DLD1 (cell line): ENCODE results near the gene ATP2B3.

Experiments
- in situ Hi-C: cut with HindIII; loops from 2 replicates; pipeline ENCODE4 v1.10.0; 2017; ENCODE audit warnings: low sequenced_read_pairs

Gene ATP2B3

DNA sequence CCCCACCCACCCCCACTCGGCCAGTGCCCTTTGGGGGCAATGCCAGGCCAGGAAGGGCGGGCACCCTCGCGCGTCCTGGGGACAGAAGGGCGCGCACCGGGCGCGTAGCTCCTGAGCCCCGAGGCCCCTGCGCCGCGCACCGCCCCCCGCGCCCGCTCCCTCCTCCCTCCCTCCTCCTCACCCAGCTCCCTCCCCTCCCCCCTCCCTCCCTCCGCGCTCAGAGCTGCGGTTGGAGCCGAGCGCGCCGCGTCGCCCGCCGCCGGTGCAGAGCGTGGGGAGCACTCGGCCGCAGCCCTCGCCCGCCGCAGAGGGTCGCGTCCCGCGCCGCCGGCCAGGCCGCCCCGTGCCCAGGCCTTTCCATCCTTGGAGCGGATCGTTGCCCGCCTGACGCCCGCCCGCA is at the start of gene ATP2B3:
ATP2B3 (plus strand) TSS at position 220 of the 400 bp plus-strand sequence. CDS start 18,606 bp downstream, outside the sequence.
- in situ Hi-C loops: no loop called here

DNA sequence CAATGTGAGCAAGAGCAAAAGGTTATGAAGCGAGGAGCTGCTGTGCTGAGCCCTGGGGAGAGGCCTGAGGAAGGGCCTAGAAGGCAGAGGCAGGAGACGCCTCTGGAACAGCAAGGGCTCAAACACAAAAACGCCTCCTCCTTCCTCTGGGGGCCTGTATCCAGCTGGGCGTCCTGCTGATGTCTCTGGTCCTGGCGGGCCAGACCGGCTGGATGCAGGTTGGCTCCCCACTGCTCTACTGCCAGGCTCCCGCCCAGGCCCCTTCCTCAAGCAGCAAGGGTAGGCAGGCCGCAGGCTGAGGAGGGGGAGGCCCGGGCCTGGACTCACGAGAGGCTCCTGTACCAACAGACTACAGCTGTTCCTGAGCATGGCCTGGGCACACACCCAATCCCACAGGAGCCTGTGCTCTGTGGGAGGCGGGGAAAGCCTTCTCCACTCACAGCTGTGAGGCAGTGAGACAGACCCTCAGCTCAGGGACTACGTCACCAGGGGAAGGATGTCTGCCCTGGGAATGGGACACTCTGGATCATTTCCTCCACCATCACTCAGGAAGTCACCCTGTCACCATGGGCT is 49.3 kb upstream of the ATP2B3 start:
- in situ Hi-C loops: no loop called here

DNA sequence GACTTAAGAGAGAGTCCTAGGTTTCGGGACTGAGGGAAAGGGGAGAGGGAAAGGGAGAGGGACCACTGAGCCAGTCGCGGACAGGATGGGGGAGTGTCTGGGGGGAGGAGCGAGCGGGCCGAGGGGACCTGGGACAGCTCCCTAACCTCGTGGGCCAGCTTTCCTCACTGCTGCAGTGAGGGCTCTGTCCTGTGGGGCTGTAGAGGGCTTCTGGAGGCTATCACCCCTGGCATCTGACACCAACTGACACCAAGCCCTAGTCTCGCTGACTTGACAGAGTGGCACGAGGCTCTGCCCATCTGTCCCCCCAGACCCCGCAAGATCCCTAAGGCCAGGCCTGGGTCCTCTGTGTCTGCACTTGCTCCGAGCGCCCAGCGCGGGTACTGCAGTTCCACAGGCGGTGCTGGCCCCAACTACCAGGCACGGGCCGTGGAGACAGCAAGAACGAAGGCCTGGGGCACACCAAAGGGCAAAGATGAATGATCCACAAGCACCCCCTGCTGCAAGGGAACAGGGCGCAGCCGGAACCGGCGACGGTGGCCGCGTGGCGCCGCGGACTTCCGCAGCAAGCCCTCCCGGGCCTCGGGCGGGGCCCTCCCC is 47.5 kb upstream of the ATP2B3 start:
- in situ Hi-C loops: no loop called here

DNA sequence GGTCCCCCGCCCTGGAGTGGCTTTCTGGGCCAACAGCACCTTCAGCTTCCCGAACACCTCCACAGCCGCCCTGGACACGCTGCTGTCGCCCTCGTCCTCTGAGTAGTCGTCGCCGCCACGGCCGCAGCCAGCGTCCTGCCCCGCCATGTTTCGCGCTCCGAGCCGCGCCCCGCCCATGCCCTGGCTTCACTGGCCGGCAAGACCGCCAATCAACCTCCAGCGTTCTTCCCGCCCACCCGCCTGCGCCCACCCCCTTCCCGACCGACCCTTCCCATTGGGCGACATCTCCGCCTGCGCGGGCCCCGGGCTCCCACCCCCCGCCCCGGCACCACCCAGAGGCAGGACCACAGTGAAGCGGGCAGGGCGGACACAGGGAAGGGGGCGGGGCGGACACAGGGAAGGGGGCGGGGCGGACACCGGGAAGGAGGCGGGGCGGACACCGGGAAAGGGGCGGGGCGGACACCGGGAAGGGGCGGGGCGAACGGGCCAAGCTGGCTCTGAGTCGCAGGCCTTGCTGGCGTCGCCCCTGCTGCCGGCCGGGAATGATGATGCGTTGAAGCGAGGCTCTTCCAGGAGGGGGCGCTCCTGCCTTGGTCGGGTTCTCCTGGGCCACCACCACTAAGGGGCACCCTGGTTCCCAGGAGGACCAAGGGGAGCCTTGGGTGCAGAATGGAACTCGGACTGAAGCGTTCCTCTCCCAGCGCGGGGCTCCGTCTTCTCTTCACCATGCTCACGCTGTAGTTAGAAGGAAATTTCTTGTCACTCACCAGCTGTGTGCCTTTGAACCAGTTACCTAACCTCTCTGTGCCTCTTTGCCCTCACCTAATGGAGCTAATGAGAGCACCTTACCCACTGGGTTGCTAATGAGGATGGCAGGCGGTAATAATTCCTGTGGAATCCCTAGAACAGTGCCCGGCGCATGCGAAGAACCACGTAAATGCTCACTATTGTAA is 46.8 kb upstream of the ATP2B3 start, which contains the start of gene HAUS7:
HAUS7 (minus strand) TSS at position 166 of the 953 bp plus-strand sequence; CDS start at position 147, 19 bp downstream.
- in situ Hi-C loops: no loop called here

DNA sequence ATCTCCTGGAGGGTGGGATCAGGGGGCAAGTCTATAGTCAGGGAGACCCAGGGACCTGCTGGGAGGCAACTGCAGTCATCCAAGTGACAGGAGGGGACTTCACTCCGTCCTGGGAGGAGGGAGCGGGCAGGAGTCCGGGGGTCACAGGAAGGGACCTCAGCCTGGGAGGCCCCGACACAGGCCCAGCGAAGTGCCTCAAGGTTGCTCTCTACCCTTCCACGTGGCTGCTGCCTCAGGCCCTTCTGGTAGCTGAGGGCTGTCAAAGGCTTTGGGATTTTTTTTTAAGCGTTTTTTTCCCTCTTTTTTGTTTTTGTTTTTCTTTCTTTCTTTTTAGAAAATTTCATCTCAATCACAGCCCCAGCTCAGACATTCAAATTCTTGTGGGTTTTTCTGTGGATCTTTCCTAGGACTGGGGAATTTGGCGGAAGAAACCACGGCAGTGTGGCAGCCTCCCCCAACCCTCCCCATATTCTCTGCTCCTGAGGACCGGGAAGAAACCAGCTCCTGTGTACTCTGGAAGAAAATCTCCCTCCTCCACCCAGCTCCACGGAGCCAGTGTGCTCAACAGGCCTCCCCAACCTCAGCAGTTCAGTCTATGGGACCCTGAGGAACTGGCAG is 45.7 kb upstream of the ATP2B3 start:
- in situ Hi-C loops: no loop called here

DNA sequence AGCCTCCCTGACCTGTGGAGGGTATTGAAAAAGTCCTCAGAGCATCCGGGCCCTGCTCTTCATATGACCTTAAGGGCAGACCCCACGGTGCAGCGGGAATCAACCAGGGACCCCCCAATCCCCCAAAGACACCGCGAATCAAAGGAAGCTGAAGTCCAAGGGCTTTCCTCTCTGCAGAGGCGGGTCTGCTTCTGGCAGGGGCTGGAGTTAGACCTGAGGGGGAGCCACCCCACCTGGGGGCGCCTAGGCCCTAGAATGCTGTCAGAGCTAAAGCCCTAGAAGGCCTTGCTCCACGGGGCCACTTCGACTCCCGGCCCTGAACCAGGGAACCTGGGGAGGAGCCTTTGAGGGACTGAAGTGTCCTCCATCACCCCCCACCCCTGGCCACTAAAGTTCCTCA is 44.3 kb upstream of the ATP2B3 start:
- in situ Hi-C loops: no loop called here

DNA sequence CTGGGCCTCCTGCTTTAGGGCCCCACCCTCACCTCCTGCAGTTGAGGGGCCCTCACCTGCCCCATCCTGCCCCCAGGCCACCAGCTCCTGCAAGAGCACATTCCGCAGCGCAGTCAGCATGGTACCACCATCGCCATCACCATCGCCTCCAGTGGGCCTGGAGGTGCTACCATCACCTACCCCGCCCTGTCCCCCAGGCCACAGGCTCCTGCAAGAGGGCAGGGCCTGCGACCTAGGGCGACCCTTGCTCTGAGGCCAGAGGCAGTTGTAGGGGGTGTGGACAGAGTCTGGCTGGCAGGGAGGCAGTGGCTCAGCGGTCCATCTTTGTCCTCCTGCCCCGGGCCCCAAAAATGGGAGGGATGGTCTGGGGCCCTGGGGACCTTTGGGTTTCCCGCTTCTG is 43.2 kb upstream of the ATP2B3 start:
- in situ Hi-C loops: no loop called here

DNA sequence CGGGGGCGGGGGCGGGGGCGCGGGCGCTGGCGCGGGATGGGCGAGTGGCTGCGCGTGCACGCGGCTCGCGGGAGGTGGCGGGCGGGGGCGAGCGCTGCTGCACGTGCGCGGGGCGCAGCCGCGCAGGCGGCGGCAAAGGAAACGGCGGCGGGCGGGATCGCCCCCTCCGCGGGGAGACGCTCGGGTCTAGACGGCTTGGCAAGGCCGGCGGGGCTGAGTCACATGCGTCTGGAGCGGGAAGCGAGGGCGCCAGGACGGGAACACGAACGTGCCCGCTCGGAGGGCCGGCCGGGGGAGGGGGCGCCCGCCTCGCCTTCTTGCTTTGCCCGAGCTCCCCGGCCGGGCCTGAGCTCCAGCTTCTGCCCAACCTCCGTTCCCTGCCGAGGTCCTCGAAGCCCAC is 42.7 kb upstream of the ATP2B3 start:
- in situ Hi-C loops: no loop called here

DNA sequence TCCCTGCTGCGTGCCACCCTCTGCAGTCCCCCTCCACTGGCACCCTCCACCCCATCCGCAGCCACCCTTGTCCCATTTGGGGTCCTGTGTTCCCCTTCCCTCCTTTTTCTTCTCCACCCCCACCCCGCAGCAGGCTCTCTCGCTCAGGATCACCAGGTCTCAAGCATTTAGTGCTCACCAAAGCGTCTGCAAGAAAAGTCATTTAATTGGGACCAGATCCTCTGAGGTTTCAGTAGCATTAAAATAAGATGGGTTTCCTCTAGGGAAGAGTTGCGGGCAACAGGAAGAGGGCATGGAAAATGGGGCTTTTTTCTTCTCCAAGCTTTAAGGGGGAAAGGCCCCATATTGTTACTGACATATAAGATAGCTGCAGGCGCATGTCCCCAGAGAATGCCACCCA is 42.2 kb upstream of the ATP2B3 start:
- in situ Hi-C loops: no loop called here

DNA sequence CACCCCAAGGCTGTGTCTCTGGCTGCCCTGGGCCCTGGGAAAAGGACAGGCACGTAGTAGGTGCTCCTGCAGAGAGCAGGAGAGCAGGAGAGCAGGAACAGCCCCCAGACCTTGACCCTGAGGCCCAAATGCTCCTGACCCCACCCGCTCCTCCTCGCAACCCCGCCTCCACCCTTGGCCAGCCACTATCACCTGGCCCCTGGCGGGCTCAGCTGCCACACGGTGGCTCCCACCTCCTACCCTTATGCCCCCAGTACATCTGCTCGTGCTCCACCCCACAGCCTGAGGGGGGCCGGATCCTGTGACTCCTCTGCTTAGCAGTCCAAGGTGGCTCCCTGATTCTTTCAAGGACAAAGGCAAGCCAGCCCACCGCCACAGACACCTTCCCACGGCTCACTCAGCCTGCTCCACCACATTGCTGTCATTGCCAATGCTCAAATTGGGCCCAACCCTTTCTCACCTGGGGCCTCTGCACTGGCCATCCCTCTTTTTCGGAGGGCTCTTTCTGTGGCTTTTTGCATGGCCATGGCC is 41.6 kb upstream of the ATP2B3 start:
- in situ Hi-C loops: no loop called here

DNA sequence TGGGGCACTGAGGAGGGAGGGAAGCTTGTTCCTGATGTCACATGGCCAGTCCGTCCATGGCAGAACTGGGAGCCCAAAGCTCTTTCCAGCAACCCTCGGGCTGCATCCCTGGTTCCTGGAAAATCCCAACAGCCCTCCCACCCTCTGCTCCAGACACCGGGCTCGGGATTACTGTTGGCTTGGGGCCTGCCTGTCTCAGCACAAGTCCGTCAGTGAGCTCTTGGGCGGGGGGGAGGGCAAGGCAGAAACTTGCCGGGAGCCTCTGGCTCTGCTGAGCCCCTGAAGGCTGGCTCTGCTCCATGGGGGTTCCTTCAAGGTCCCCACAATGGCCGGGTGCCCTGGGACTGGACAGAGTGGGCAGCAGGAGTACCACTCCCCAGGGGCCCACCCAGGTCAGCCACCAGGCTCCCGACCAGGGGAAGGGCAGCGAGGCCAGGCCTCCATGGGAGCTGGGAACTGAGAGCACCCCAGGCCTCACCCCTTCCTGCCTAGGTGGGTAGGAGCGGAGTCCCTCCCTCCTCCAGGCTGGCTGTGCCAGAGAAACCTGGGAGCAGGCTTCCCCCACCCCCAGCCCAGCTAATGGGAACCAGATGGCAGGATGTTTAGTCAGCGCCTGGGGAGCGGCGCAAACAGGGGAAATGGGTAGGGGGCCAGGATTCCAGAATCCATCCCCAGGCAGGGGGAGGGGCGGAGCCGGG is 40.6 kb upstream of the ATP2B3 start:
- in situ Hi-C loops: no loop called here

DNA sequence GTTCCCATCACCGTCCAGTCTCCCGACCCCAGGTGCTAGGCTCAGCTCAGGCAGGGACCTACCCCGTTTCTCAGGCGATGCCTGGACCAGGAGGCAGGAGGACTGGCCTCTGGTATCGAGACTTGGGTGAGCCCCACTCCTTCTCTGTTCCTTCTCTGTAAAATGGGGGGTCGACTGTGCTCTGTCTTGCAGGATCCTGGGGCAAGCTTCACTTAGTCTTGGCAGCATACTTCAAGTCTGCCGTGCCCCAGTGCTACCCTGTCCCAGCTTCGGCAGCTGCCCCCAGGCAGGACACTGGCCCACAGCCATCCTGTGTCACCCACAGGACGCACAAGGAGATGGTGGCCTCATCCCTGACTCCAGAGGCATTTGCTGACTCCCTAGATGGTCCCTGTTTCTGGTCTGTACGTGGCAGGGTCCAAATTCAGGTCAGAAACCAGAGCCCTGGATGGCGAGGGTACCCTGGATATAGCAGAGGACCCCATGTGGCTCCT is 40.0 kb upstream of the ATP2B3 start:
- in situ Hi-C loops: no loop called here

DNA sequence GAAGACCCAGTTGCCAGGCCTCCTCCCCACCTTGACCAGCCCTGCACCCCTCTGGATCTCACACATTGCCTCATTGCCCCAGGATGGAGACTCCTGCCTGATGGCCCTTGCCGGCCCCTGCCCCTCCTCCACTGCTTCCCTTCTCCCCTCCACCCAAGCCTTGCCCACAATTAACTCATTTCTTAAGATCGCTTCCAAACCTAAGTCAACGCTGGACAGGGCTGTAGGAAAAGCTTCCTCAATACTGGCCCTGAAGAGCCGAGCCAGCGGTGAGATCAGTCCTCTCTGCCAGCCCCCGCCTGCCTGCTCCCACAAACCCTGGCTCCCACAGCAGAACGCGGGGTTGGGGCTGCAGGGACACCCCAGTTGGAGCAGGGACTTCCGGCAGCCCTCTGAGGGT is 39.5 kb upstream of the ATP2B3 start:
- in situ Hi-C loops: no loop called here

DNA sequence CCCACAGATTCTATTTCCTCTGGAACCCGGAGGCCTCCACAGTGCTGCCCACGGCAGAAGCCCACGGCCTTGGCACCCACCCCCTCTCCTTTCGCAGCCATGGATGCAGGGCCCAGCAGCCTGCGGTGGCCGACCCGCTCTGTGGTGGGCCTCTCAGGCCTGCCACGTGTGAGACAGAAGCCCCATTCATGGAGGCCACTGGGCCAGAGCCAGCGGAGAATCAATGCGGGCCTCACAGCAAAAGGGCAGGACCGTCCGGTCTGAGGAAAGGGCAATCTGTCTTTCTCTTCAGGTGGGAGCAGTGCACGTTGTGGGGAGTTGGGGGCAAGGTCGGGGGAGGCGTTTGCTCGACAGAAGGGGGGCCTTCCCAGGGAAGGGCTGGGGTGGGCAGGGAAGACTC is 38.7 kb upstream of the ATP2B3 start:
- in situ Hi-C loops: no loop called here

DNA sequence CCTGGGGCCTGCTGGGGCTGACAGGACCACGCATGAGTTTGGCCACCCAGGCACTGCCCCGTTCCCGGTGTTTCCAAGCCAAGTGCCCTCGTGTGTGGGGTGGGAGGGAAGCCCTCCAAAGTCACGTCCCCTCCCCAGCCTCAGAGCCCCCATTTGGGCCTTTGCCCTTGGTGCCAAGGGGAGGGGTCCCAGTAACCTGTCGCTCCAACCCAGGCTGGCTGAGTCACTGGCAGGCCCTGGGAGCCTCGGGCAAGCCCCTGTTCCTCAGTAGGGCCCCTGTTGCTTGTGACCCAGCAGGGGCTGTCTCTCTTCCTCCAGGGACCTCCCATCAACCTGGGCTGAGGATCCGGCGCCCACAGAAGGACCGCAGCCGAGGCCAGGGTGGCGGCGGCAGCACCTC is 36.4 kb upstream of the ATP2B3 start:
- in situ Hi-C loops: no loop called here

DNA sequence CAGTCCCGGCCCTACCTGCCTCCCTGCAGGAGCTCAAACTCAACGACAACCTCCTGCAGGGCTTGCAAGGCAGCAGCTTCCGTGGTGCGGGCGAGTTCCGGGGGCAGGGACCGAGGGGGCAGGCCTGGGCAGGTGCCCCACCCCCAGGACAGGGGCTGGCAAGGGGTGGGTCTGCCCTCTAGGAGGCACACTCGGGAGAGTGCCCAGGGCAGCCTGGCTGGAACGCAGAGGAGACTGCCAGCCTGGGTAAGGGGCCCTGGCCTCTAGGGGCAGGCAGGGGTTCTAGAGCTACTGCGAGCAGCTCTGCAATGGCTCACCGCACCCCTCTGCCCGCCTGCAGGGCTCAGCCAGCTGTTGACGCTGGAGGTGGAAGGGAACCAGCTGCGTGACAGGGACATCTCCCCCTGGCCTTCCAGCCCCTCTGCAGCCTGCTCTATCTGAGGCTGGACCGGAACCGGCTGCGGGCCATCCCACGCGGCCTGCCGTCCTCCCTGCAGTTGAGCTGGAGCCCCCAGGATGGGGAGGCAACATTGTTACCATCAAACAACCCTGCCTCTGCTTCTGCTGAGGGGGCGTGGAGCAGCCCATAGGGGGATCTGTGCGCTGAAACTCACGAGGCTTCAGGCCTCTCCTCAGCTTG is 34.9 kb upstream of the ATP2B3 start:
- in situ Hi-C loops: no loop called here

DNA sequence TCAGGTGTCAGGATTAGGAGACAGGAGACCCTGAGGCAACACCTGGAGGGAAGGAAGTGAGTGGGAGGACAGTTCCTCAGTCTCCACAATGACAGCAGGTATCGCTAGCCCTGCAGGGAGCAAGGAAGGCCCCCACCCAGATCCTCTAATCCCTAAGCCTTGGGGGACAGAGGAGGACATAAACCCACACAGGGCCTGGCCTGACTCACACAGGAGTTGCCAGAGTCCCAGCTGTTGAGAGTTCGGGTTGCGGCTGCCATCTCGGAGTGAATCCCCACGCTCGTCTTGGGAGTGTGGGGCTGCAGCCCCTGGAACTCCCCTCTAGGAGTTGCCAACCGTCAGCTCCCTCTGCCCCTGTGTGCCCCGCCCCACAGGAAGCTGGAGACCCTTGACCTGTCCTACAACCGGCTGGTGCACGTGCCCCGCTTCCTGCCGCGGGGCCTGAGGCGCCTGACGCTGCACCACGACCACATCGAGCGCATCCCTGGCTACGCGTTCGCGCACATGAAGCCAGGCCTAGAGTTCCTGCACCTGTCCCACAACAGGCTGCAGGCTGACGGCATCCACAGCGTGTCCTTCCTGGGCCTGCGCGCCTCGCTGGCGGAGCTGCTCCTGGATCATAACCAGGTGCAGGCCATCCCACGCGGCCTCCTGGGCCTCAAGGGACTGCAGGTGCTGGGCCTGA is 31.9 kb upstream of the ATP2B3 start:
- in situ Hi-C loops: no loop called here

DNA sequence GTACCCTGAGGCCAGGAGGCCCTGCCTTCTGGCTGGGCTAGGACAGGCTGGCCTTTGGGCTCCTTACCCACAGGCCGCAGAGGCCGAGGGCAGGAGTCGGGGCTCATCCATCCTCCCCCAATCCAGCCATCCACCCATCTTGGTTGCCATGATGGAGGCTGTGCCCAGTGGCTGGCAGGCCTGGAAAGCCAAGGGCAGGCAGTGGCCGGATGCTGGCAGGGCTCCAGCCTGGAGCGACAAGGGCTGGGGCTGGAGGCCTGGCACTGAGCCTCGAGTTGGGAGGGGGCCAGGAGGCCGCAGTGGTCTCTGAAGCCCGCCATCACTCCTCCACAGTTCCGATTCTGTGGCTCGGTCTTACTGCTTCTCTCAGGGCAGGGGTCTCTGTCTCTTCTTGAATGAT is 31.3 kb upstream of the ATP2B3 start:
- in situ Hi-C loops: no loop called here

DNA sequence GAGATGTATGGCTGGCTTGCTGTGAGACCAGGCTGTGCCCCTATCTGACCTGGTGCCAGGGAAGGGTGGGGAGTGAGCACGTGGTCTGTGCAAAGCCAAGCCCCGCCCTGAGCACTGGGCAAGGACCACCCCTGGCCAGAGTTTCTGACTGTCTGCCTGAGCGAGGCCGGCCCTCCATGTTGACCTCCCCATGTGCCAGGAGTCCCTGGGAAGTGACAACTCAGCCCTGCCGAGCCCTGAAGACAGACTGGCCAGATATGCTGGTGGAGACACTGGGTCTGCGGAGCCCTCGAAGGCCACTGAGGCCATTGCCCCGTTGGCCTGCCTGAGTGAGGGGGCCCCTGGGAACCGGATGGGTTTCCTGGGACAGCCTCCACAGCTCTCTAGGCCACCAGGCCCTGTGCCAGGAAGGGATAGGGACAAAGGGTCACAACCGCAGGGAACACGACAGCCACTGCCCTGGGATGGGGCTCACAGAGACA is 29.8 kb upstream of the ATP2B3 start:
- in situ Hi-C loops: no loop called here
